HepG2 (cell line): ENCODE data around the gene HERPUD2. TPM values are rescaled to one million over a fixed set of nuclear protein-coding genes. Genes with fewer than 3 reads are reported as not detected.

Experiments
- ATAC-seq: fragments of 200-7000 bp; cut with Tn5 transposase; 3 replicates; pipeline ENCODE4 v1.9.1; 2020; ENCODE audit warnings: mild to moderate bottlenecking, moderate library complexity
- BruUV-seq: library from RNA; stranded (reverse); fragments of 400-500 nt; replicated peaks from 2 replicates; lab custom pipeline; 2021; lab: Mats Ljungman, UMichigan
- CTCF ChIA-PET: fragments of 300-600 bp; formaldehyde crosslinking; extraction: SDS; loops from one replicate; lab custom pipeline; 2021; ENCODE audit warnings: low total read pairs, inconsistent platforms, low intra/inter-chr PET ratio; lab: Yijun Ruan, JAX
- POLR2A ChIA-PET: fragments of 350-600 bp; sonication (Branson Sonifier 250); formaldehyde crosslinking; loops from one replicate; lab custom pipeline; 2020; ENCODE audit warnings: antibody characterized with exemption, inconsistent platforms; lab: Yijun Ruan, JAX
- DNase-seq: peaks from one replicate; pipeline ENCODE4 v3.0.0-alpha.2; 2015; ENCODE audit warnings: low spot score
- FAIRE-seq: peaks from 3 replicates; lab custom pipeline; 2011; peaks lifted over from hg19 to GRCh38; lab: Jason Lieb, UNC
- H2AFZ ChIP-seq: one replicate; pipeline ENCODE4 v1.6.1; 2011; ENCODE audit warnings: low read length, inconsistent platforms
- H3K27ac ChIP-seq: fragments of 300-600 bp; 3 replicates; pipeline ENCODE4 v1.8.0; 2011; ENCODE audit warnings: mixed run types, mild to moderate bottlenecking, mixed read lengths, low read length, inconsistent platforms; ENCODE audit not compliant: insufficient read depth; ENCODE audit errors: extremely low read length
- H3K27me3 ChIP-seq, 2 experiments: fragments of 200-600 bp in 1 of 2; 2 replicates in 1 of 2; 3 replicates in 1 of 2; pipeline versions ENCODE4 v1.6.0 to v1.8.0; 2011; ENCODE audit warnings: low read length in 2 of 2, mild to moderate bottlenecking in 2 of 2, moderate library complexity in 2 of 2, inconsistent platforms in 1 of 2; ENCODE audit not compliant: insufficient read depth in 2 of 2, control insufficient read depth in 1 of 2
- H3K36me3 ChIP-seq, 2 experiments: fragments of 200-600 bp in 1 of 2; replicated peaks in 1 of 2; 2 replicates in 1 of 2; 3 replicates in 1 of 2; pipeline versions ENCODE4 v1.5.1 to v1.8.0; 2011; ENCODE audit warnings: low read length in 2 of 2, inconsistent platforms in 1 of 2; ENCODE audit not compliant: insufficient read depth in 2 of 2, control insufficient read depth in 1 of 2
- H3K4me1 ChIP-seq: 2 replicates; pipeline ENCODE4 v1.5.1; 2012; ENCODE audit warnings: low read length, inconsistent platforms; ENCODE audit not compliant: insufficient read depth
- H3K4me2 ChIP-seq: 2 replicates; pipeline ENCODE4 v1.6.0; 2011; ENCODE audit warnings: low read depth, low read length, inconsistent platforms
- H3K4me3 ChIP-seq, 3 experiments: fragments of 200-600 bp in 1 of 3; sonication (generic), shearing (Covaris generic) in 1 of 3; replicated peaks in 1 of 3; 2 replicates each; pipeline ENCODE4 v1.5.1; 2011 to 2016; ENCODE audit warnings: low read length in 3 of 3, inconsistent platforms in 2 of 3, low read depth in 2 of 3, mild to moderate bottlenecking in 2 of 3, control low read depth in 1 of 3, mixed read lengths in 1 of 3; ENCODE audit not compliant: insufficient read depth in 1 of 3
- H3K79me2 ChIP-seq: one replicate; pipeline ENCODE4 v1.6.1; 2011; ENCODE audit warnings: low read length, inconsistent platforms; ENCODE audit not compliant: insufficient read depth
- H3K9ac ChIP-seq: 2 replicates; pipeline ENCODE4 v1.6.0; 2011; ENCODE audit warnings: mild to moderate bottlenecking, low read depth, low read length, inconsistent platforms; ENCODE audit not compliant: insufficient read depth
- H3K9me3 ChIP-seq: 2 replicates; pipeline ENCODE4 v1.5.1; 2012; ENCODE audit warnings: mild to moderate bottlenecking, low read length
- H4K20me1 ChIP-seq: 2 replicates; pipeline ENCODE4 v1.6.0; 2011; ENCODE audit warnings: inconsistent platforms, mild to moderate bottlenecking, low read length, moderate library complexity; ENCODE audit not compliant: insufficient read depth
- AKNA ChIP-seq: sonication (generic); formaldehyde crosslinking; IDR thresholded peaks from 2 replicates; pipeline ENCODE4 v1.4.0; 2020; ENCODE audit warnings: missing genetic modification reagents, borderline replicate concordance
- HMG20A ChIP-seq: IDR thresholded peaks from 2 replicates; pipeline ENCODE4 v1.6.1; 2016; ENCODE audit warnings: borderline replicate concordance
- HMGXB4 ChIP-seq, 2 experiments: sonication (generic) in 1 of 2; formaldehyde crosslinking in 1 of 2; IDR thresholded peaks; 2 replicates each; pipeline versions ENCODE4 v1.4.0 to v1.6.1; 2018 to 2020; ENCODE audit warnings: missing genetic modification reagents in 2 of 2, borderline replicate concordance in 1 of 2, low read depth in 1 of 2, mild to moderate bottlenecking in 1 of 2, missing biosample characterization in 1 of 2
- HOXA9 ChIP-seq: sonication (generic); formaldehyde crosslinking; IDR thresholded peaks from 2 replicates; pipeline ENCODE4 v1.8.1; 2022; ENCODE audit warnings: missing genetic modification reagents, mild to moderate bottlenecking, moderate library complexity, borderline replicate concordance
- MAX ChIP-seq: IDR thresholded peaks from 2 replicates; pipeline ENCODE4 v1.6.1; 2012; ENCODE audit warnings: inconsistent platforms
- MNT ChIP-seq: fragments of 450-650 bp; IDR thresholded peaks from 2 replicates; pipeline ENCODE4 v1.6.1; 2016
- NAIF1 ChIP-seq: sonication (generic); formaldehyde crosslinking; IDR thresholded peaks from 2 replicates; pipeline ENCODE4 v1.5.0; 2020; ENCODE audit warnings: mild to moderate bottlenecking, missing genetic modification reagents, borderline replicate concordance
- NFE2L2 ChIP-seq: fragments of 150-350 bp; IDR thresholded peaks from 2 replicates; pipeline ENCODE4 v1.6.1; 2014; ENCODE audit warnings: low read length
- SALL1 ChIP-seq: sonication (generic); formaldehyde crosslinking; IDR thresholded peaks from 2 replicates; pipeline ENCODE4 v1.8.0; 2022; ENCODE audit warnings: mild to moderate bottlenecking, missing genetic modification reagents
- SMC3 ChIP-seq: IDR thresholded peaks from 2 replicates; pipeline ENCODE4 v1.6.1; 2011; ENCODE audit warnings: low read length, improper control_type of control experiment
- XRCC5 ChIP-seq: fragments of 200-400 bp; formaldehyde crosslinking; optimal IDR thresholded peaks from 2 replicates; pipeline ENCODE3; 2017; ENCODE audit warnings: mild to moderate bottlenecking, low read length
- ZNF280B ChIP-seq: sonication (generic); formaldehyde crosslinking; IDR thresholded peaks from 2 replicates; pipeline ENCODE4 v1.5.0; 2020; ENCODE audit warnings: missing genetic modification reagents, mild to moderate bottlenecking, borderline replicate concordance
- WGBS: methylation state at CpG from one replicate; pipeline ENCODE4 v1.1.6; 2017; ENCODE audit warnings: low lambda C conversion rate; 5-methylcytosine and 5-hydroxymethylcytosine counted together
- in situ Hi-C: cut with HindIII; loops from 2 replicates; pipeline ENCODE4 v1.10.0; 2017; ENCODE audit warnings: low pct_unique_long_range_greater_than_20kb; ENCODE audit not compliant: extremely low pct_ligation_motif_present
- intact Hi-C: fragments of 100-400 bp; cut with micrococcal nuclease; formaldehyde crosslinking; loops from one replicate; pipeline ENCODE4 v1.10.0; 2022; ENCODE audit not compliant: unreplicated experiment
- polyA plus RNA-seq, 8 experiments: library from polyadenylated mRNA; depleted of rRNA in 3 of 8; stranded (reverse) in 7 of 8; unstranded in 1 of 8; fragments of >200 nt; fragmentation: Illumina TruSeq in 4 of 8; extraction: Trizol in 4 of 8; gene quantifications; 2 replicates each; pipeline versions ENCODE4 v1.2.1 to v1.2.3, GENCODE V29; 2011 to 2016; ENCODE audit warnings: low read depth in 4 of 8, missing spikeins in 1 of 8, mixed read lengths in 1 of 8; ENCODE audit not compliant: insufficient read depth in 1 of 8
- total RNA-seq, 5 experiments: library from RNA; depleted of rRNA; stranded (reverse); fragments of >200 nt; fragmentation: Illumina TruSeq; extraction: Trizol; gene quantifications; 2 replicates each; pipeline ENCODE4 v1.2.3, GENCODE V29; 2016; ENCODE audit warnings: low read depth in 1 of 5

HERPUD2 gene
- total and polyA plus RNA-seq, 2 of the 13 experiments (the other 11 are each of a cell fraction or from before 2014, with no cell fraction given) = 10.7 to 38.6 TPM

- TF ChIP-seq SMC3 = no peak
- TF ChIP-seq NFE2L2 = no peak
Measured at GRCh38 chr7:35726654-35727053, 31.7 kb upstream of the HERPUD2 start (continued).

GRCh38 chr7:35725280-35725680 lies 30.3 kb upstream of the HERPUD2 start:
- CTCF ChIA-PET = no interaction called here
- no peak for TF ChIP-seq MNT
- peak; percentile 47; the same call in 1 of the 2 replicates for TF ChIP-seq SALL1 (CRISPR knock-in tag)
- TF ChIP-seq HMGXB4 (CRISPR knock-in tag; IDR thresholded peaks at IDR 0.05; ENCODE audit: borderline replicate concordance in 1 of 2, low read depth in 1 of 2) = peak in 1 of 2 experiments; percentile 46; a peak in 1 of 4 replicates
- peak; percentile 41; the same call in 1 of the 2 replicates for TF ChIP-seq MAX
- TF ChIP-seq AKNA = no peak
- peak; percentile 30; the same call in 1 of the 2 replicates for TF ChIP-seq NAIF1 (CRISPR knock-in tag)
- TF ChIP-seq ZNF280B (CRISPR knock-in tag) = 0 out of 2 replicates have a peak, but pooled peaks have one; percentile 30
- TF ChIP-seq XRCC5 = peak; percentile 62
- TF ChIP-seq HOXA9 (CRISPR knock-in tag) = no peak
- TF ChIP-seq HMG20A (CRISPR knock-in tag) = no peak

More at GRCh38 chr7:35725280-35725680, 30.3 kb upstream of the HERPUD2 start:
- POLR2A ChIA-PET = interaction anchor here (0.9 to 1.0 kb wide), 2 partner anchors 14 to 76 kb away, joined by 3 to 6 read pairs; partner anchors contain the start of gene SEPTIN7
- no peaks in the 10 kb centered on the region for H3K36me3 ChIP-seq
- FAIRE-seq = peak; percentile 77
- H3K4me3 ChIP-seq = peak overlapping the region in 2 of 3 experiments; percentile 40 to 57; a peak in 5 of 6 replicates
- ATAC-seq = peak; percentile 96
- DNase-seq = peak; percentile 30
- H3K9ac ChIP-seq = peak overlapping the region; percentile 41
- intact Hi-C loops = no loop called here
- 21% methylated on average over 10 of the region's 10 CpGs for whole genome bisulfite sequencing
- no peaks in the 10 kb centered on the region for H3K79me2 ChIP-seq
- H3K4me1 ChIP-seq = peaks cover 39% of the 10 kb centered on the region
- H3K27me3 ChIP-seq = peaks cover 0 to 2% of the 10 kb centered on the region in 2 experiments; a peak in 1 of 5 replicates
- in situ Hi-C loops = no loop called here
- H4K20me1 ChIP-seq = no peaks in the 10 kb centered on the region
- peak overlapping the region; percentile 94 for H2AFZ ChIP-seq
- BruUV-seq = no TSS peak
- H3K27ac ChIP-seq = no peak overlapping the region
- no peaks in the 10 kb centered on the region for H3K9me3 ChIP-seq
- H3K4me2 ChIP-seq = peak overlapping the region; percentile 79
